UCSD-AML1 (cell line): ENCODE results near the gene PLB1.

Experiments
- DNase-seq: peaks from one replicate; lab custom pipeline; 2025; ENCODE audit not compliant: unreplicated experiment; lab: John Stamatoyannopoulos, UW

The PLB1 gene

GRCh38 chr2:28623582-28624405 is 127.9 kb downstream of the PLB1 start:
- DNase-seq, result no peak

- DNase-seq, result no peak
Measured at GRCh38 chr2:28624436-28624792, 128.6 kb downstream of the PLB1 start.

DNA sequence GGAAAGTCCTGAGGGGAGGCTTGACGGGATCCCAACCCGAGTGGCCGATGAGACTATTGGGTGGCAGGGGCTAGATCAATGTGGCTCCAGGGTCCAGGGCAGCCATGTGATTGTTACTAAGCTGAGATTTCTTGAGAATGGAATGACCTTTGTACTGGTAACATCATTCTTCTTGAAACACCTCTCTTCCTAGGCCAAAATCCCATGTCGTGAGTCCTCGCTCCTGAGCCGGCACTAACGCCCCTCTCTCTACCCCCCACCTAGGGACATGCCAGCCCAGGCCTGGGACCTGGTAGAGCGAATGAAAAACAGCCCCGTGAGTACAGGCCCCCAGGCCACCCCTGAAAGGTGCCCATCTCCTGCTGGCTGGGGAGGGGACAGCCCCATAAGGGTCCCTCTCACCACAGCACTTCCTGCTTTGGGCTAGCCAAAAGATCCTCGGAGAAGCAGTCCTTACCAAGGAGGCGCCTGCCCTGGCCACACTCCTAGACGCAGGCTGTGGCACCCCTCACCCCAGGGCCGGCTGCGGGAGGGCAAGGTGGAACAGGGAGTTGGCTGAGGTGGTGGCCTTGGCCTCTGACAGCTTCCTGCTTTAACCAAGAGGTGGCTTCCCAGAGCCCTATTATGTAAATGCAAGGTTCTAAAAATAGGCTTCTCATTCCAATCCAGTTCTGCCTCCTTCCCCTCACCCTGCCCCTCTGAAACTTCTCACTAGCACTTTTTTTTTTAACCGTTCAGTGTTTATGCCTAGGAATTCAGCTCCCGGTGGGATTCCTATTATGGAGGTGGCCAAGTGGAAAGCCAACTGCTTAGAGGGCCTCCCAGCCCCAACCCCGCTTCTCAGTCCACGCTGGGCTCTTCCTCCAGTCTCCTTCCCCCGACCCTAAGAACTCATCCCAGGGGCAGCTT is 129.2 kb downstream of the PLB1 start:
- peak; percentile 83 for DNase-seq

GRCh38 chr2:28626376-28626775 is 130.5 kb downstream of the PLB1 start:
- no peak for DNase-seq

- peak; percentile 38 for DNase-seq
Measured at GRCh38 chr2:28626891-28627421, 131.1 kb downstream of the PLB1 start.

DNA sequence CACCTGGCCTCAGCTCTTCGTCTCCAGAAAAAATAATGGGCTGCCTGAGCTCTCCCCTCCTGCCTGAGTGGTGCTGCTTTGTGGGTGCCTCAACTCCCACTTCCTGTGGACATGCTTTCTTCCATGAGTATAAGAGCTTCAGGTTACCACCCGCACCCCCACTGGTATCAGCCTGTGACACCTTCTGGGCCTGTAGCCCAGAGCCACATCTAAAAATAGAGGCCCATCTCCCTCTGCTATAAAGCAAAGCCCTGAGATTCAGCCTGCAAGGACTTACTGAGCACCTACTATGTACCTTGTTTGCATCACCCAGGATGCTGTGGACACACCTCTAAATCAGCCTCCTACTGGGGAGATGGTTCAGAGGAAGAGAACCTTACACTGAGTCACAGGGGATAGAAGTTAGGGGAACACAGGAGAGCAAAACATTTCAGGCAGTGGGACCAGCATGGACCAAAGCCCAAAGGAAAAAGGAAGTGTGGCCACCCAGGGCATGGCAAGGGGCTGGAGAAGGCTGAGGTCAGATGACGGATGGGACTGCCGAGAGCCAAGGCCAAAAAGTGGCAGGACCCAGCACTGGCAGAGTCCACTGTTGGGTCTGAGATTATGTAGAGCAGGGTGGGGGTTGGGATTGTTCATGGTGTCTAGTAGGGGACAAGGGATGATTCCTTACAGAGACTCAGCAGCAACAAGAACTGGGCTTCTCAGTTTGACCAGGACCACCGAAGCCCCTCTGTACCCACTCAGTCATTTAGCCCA is 132.0 kb downstream of the PLB1 start:
- no peak for DNase-seq

DNA sequence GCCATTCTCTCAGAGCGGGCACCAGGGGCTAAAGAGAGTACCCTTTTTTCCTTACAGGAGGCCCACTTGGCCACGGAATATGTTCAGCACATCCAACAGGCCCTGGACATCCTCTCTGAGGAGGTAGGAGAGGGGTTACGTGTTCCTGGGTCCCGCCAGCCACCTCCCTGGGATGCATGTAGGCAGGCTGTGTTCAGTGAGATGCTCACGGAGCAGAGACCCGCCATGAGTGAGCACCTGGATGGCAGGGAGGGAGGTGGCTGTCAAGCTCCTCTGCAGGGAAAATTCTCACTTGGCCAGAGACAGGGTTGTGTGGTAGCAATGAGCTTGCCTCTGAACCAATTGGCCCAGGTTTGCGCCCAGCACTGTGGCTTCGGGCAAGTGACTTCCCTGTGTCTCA is 132.6 kb downstream of the PLB1 start:
- no peak for DNase-seq

DNA sequence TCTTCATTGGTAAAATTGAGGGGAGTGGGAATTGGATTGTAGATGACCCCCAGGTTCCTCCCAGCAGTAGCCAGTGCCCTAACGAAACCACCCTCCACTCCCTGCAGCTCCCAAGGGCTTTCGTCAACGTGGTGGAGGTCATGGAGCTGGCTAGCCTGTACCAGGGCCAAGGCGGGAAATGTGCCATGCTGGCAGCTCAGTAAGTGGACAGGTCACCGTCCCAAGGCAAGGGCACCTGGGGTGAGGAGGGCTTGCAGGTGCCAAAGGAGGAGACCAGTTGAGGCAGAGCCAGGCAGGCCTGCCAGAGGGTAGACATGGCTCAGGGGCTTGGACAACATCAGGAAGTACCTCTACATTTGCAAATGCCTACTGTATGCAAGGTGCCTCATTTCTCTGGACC is 133.1 kb downstream of the PLB1 start:
- no peak for DNase-seq

- DNase-seq, result no peak
Measured at GRCh38 chr2:28629910-28630309, 134.1 kb downstream of the PLB1 start.

DNA sequence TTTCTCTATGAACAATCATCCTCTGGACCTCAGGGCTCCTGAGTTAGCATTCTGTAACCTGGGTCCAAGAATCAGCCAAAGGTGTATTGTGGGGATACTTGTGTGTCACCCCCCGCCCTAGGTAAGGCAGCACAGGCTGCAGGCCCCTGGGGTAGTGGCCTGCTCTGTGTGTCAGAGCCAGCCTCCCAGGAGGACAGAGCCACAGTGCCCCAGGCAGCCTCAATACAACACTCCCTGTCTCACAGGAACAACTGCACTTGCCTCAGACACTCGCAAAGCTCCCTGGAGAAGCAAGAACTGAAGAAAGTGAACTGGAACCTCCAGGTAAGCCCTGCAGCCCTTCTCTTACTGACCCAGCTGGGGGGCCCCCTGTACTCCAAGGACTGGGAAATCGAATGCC is 134.5 kb downstream of the PLB1 start:
- DNase-seq, result no peak

- no peak for DNase-seq
Measured at GRCh38 chr2:28631514-28632206, 135.8 kb downstream of the PLB1 start.

DNA sequence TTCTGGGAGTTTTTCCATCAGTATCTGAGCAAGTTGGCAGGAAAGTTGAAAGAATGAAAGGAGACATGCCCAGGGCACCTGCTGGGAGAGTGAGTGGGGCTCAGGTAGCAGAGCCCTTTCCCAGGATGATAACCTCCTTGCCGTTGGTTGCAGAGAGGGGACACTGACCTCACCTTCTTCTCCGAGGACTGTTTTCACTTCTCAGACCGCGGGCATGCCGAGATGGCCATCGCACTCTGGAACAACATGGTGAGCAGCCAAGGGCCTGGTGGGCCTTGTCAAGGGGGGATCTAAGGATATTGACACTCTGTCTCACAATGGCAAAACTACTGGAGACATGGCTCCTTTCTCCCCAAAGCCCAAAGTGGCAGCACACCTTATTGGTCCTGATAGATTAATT is 136.9 kb downstream of the PLB1 start:
- no peak for DNase-seq

DNA sequence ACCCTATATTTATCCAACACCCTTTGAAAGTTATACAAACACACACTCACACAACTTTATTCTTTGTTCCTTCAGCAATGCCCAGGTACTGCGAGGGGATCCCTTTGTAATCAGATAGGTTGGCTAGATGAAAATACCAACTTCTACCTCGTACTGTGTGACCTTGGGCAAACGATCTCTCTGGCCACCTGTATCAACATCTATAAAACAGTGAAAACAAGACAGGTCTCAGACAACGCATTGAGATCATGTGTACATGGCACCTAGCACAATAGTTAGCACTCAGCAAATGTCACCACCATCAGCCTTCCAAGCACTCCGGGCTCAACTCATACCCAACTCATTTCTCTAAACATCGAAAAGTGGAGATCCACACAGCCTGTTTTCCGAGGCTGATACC is 137.3 kb downstream of the PLB1 start:
- no peak for DNase-seq

DNA sequence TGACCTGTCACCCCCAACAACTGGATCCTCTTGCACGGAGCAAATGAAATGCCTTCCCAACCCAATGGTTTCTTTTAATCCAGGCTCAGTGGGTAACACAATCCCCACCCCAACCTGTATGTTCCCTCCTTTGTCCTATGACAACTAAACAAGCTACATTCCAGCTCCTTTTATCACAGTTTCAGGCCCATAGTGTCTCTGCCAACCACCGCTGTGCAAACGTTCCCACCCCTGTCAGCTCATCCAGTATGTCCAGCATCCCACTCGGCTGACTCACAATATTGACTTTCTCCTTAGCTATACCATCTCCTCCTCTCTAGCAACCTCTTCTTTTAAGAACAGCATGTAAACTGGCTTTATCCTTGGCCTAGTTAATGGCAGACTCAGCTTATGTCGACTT is 137.9 kb downstream of the PLB1 start:
- DNase-seq, result no peak

GRCh38 chr2:28635191-28635611 is 139.3 kb downstream of the PLB1 start:
- DNase-seq, result no peak

- DNase-seq, result no peak
Measured at GRCh38 chr2:28636491-28636890, 140.6 kb downstream of the PLB1 start.

GRCh38 chr2:28637066-28638047 is 141.5 kb downstream of the PLB1 start:
- no peak for DNase-seq

GRCh38 chr2:28638102-28638501 is 142.2 kb downstream of the PLB1 start:
- no peak for DNase-seq

- DNase-seq, result no peak
Measured at GRCh38 chr2:28639092-28639691, 143.3 kb downstream of the PLB1 start.
